ENCODE data around the gene MAST2. TPM values are rescaled to one million over a fixed set of nuclear protein-coding genes. Genes with fewer than 3 reads are reported as not detected.

MAST2 gene
- total RNA-seq, 4 donors from 2014 or later = 44.9 to 78.3 (median 68.5) TPM

GRCh38 chr1:45820173-45820572, 16.8 kb downstream of the MAST2 start:
- H3K4me3 ChIP-seq = no peak overlapping the region
- DNase-seq (ENCODE audit: extremely low spot score) = no peak
- H3K27ac ChIP-seq (replicated peaks in 1 of 4) = no peak overlapping the region
- TF ChIP-seq POLR2AphosphoS5 (IDR thresholded peaks at IDR 0.05) (no peak), EP300 (IDR thresholded peaks at IDR 0.05) (no peak), POLR2A (IDR thresholded peaks at IDR 0.05; ENCODE audit: low read depth) (no peak)
- TF ChIP-seq, protein P1, sequence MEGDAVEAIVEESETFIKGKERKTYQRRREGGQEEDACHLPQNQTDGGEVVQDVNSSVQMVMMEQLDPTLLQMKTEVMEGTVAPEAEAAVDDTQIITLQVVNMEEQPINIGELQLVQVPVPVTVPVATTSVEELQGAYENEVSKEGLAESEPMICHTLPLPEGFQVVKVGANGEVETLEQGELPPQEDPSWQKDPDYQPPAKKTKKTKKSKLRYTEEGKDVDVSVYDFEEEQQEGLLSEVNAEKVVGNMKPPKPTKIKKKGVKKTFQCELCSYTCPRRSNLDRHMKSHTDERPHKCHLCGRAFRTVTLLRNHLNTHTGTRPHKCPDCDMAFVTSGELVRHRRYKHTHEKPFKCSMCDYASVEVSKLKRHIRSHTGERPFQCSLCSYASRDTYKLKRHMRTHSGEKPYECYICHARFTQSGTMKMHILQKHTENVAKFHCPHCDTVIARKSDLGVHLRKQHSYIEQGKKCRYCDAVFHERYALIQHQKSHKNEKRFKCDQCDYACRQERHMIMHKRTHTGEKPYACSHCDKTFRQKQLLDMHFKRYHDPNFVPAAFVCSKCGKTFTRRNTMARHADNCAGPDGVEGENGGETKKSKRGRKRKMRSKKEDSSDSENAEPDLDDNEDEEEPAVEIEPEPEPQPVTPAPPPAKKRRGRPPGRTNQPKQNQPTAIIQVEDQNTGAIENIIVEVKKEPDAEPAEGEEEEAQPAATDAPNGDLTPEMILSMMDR (IDR thresholded peaks at IDR 0.05) = no peak
- H3K27me3 ChIP-seq = no peaks in the 10 kb centered on the region
- H3K36me3 ChIP-seq = peaks cover 0 to 8% (median 6%) of the 10 kb centered on the region in 4 donors
- intact Hi-C loops (cut with DNase I) = no loop called here
- H3K9me3 ChIP-seq = peaks cover 0 to 9% (median 1%) of the 10 kb centered on the region in 4 donors
- no peaks in the 10 kb centered on the region for H3K4me1 ChIP-seq

DNA sequence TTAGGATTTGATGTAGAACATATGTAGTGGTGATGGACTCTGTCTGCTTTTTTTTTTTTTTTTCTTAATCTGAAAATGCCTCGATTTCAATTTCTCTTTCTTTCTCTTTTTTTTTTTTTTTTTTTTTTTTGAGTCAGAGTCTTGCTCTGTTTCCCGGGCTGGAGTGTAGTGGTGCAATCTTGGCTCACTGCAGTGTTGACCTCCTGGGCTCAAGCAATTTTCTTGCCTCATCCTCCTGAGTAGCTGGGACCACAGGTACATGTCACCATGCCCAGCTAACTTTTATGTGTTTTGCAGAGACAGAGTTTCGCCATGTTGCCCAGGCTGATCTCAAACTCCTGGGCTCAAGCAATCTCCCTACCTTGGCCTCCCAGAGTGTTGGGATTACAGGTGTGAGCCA, 17.4 kb downstream of the MAST2 start:
- WGBS = 90% methylated on average over 3 of the region's 3 CpGs
- no peak for TF ChIP-seq EP300 (IDR thresholded peaks at IDR 0.05)
- TF ChIP-seq, protein P1 (IDR thresholded peaks at IDR 0.05) = no peak
- no peak for TF ChIP-seq POLR2A (IDR thresholded peaks at IDR 0.05; ENCODE audit: low read depth)
- no peak for TF ChIP-seq POLR2AphosphoS5 (IDR thresholded peaks at IDR 0.05)
- intact Hi-C loops (cut with DNase I) = no loop called here

GRCh38 chr1:45822644-45823043, 19.2 kb downstream of the MAST2 start:
- intact Hi-C loops (cut with DNase I) = no loop called here
- no peaks in the 10 kb centered on the region for H3K4me1 ChIP-seq
- TF ChIP-seq, protein P1 (IDR thresholded peaks at IDR 0.05) = no peak
- TF ChIP-seq POLR2AphosphoS5 (IDR thresholded peaks at IDR 0.05) = no peak
- no peak for DNase-seq (ENCODE audit: extremely low spot score)
- peaks cover 0 to 9% (median 1%) of the 10 kb centered on the region in 4 donors for H3K9me3 ChIP-seq
- no peak overlapping the region for H3K27ac ChIP-seq (replicated peaks in 1 of 4)
- H3K4me3 ChIP-seq = no peak overlapping the region
- no peaks in the 10 kb centered on the region for H3K27me3 ChIP-seq
- H3K36me3 ChIP-seq = peaks cover 6 to 22% (median 13%) of the 10 kb centered on the region in 4 donors
- 95% methylated on average over 1 of the region's 1 CpG for WGBS

More for the DNA sequence above, 17.4 kb downstream of the MAST2 start:
- peaks cover 0 to 9% (median 1%) of the 10 kb centered on the region in 4 donors for H3K9me3 ChIP-seq
- DNase-seq (ENCODE audit: extremely low spot score) = no peak
- H3K4me1 ChIP-seq = no peaks in the 10 kb centered on the region
- H3K27me3 ChIP-seq = no peaks in the 10 kb centered on the region
- no peak overlapping the region for H3K4me3 ChIP-seq
- H3K27ac ChIP-seq (replicated peaks in 1 of 4) = no peak overlapping the region
- peaks cover 6 to 14% (median 12%) of the 10 kb centered on the region in 4 donors for H3K36me3 ChIP-seq

GRCh38 chr1:45824607-45825006, 21.2 kb downstream of the MAST2 start:
- WGBS = 99% methylated on average over 2 of the region's 2 CpGs
- no peak for DNase-seq (ENCODE audit: extremely low spot score)
- TF ChIP-seq, protein P1 (IDR thresholded peaks at IDR 0.05) = no peak
- TF ChIP-seq POLR2AphosphoS5 (IDR thresholded peaks at IDR 0.05) (no peak), EP300 (IDR thresholded peaks at IDR 0.05) (no peak), POLR2A (IDR thresholded peaks at IDR 0.05; ENCODE audit: low read depth) (no peak)

DNA sequence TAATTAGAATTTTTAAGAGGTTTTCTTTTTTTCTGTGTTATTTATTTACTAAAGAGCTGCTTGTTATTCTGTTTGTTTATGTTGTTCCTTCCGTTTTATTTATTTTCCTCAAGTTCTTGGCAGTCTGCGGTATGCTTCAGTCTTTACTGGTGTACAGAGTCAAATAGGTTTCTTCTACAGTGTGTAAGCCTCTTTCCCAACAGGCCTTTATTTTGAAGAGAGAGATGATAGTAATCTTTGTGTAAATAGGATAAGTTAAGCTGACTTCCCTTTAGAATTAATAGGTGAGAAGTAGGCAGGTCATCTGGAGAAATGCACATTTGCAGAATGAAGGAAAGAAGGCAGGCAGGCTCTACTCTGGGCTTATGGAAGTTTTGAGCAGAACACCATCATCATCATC, 23.8 kb downstream of the MAST2 start:
- DNase-seq (ENCODE audit: extremely low spot score) = no peak
- peaks cover 6 to 49% (median 22%) of the 10 kb centered on the region in 4 donors for H3K36me3 ChIP-seq
- no peaks in the 10 kb centered on the region for H3K9me3 ChIP-seq
- 96% methylated on average over 2 of the region's 2 CpGs for WGBS
- no peaks in the 10 kb centered on the region for H3K4me1 ChIP-seq
- TF ChIP-seq POLR2AphosphoS5 (IDR thresholded peaks at IDR 0.05) = no peak
- TF ChIP-seq POLR2A (IDR thresholded peaks at IDR 0.05; ENCODE audit: low read depth) = no peak
- TF ChIP-seq, protein P1 (IDR thresholded peaks at IDR 0.05) = no peak
- TF ChIP-seq EP300 (IDR thresholded peaks at IDR 0.05) = no peak
- H3K27ac ChIP-seq (replicated peaks in 1 of 4) = no peak overlapping the region
- intact Hi-C loops (cut with DNase I) = no loop called here
- no peak overlapping the region for H3K4me3 ChIP-seq
- no peaks in the 10 kb centered on the region for H3K27me3 ChIP-seq

More at GRCh38 chr1:45824607-45825006, 21.2 kb downstream of the MAST2 start:
- intact Hi-C loops (cut with DNase I) = no loop called here
- H3K27me3 ChIP-seq = no peaks in the 10 kb centered on the region
- H3K4me1 ChIP-seq = no peaks in the 10 kb centered on the region
- H3K9me3 ChIP-seq = peaks cover 0 to 9% (median 1%) of the 10 kb centered on the region in 4 donors
- H3K36me3 ChIP-seq = peaks cover 6 to 27% (median 14%) of the 10 kb centered on the region in 4 donors
- no peak overlapping the region for H3K27ac ChIP-seq (replicated peaks in 1 of 4)
- H3K4me3 ChIP-seq = no peak overlapping the region

Data from esophagus muscularis mucosa (tissue), 4 donors.